Neural crest cell (in vitro differentiated cells): ENCODE results near the gene ARHGAP6. TPM values are rescaled to one million over a fixed set of nuclear protein-coding genes. Genes with fewer than 3 reads are reported as not detected.
"Not testable (repeated sequence)": the region's sequence is repeated elsewhere in the genome, so short reads cannot be mapped to it uniquely, and the experiment has no call there.

Experiments
- DNase-seq: peaks from one replicate; pipeline ENCODE4 v3.0.0; 2021; ENCODE audit warnings: low read depth, mixed read lengths, low spot score
- H3K27ac Mint-ChIP-seq: one replicate; pipeline ENCODE4 v1.8.0; 2021; ENCODE audit warnings: mild to moderate bottlenecking, mixed read lengths; ENCODE audit not compliant: unreplicated experiment
- H3K27me3 Mint-ChIP-seq: 2 replicates; pipeline ENCODE4 v1.8.0; 2021; ENCODE audit warnings: low read depth, mild to moderate bottlenecking, mixed read lengths
- H3K36me3 Mint-ChIP-seq: 2 replicates; pipeline ENCODE4 v1.8.0; 2021; ENCODE audit warnings: low read depth, mild to moderate bottlenecking, mixed read lengths
- H3K4me1 Mint-ChIP-seq: 2 replicates; pipeline ENCODE4 v1.8.0; 2021; ENCODE audit warnings: mixed read lengths
- H3K4me3 Mint-ChIP-seq: one replicate; pipeline ENCODE4 v1.8.0; 2021; ENCODE audit warnings: mild to moderate bottlenecking, mixed read lengths
- H3K9me3 Mint-ChIP-seq: 2 replicates; pipeline ENCODE4 v1.8.0; 2021; ENCODE audit warnings: mixed read lengths
- total RNA-seq: library from RNA; stranded (reverse); gene quantifications from 2 replicates; pipeline ENCODE4 v1.2.1, GENCODE V29; 2021
- TF ChIP-seq, protein P1 (sequence below): fragments of 200-600 bp; sonication (generic); conservative IDR thresholded peaks from 2 replicates; pipeline ENCODE4 v1.5.0; 2021; ENCODE audit warnings: antibody characterized with exemption, mild to moderate bottlenecking

The ARHGAP6 gene
- total RNA-seq, 1 donor from 2014 or later = 2.7 TPM

DNA sequence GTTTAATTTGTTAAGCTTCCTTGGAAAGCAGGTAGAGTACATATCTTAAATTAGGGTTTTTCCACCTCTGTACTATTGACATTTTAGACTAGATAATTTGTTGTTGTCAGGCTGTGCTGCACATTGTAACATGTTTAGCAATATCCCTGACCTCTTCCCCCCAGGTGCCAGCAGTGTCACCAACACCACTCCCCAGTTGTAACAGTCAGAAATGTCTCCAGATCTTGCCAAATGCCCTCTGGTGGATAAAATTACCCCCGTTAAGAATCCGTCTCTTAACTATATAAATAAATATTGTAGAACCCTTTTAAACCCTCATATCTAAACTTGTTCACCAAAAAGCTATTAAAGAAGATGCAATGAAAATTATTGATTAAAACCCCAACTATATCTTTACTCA lies 161.5 kb downstream of the ARHGAP6 start:
- H3K4me3 Mint-ChIP-seq = no peak overlapping the region
- no peaks in the 10 kb centered on the region for H3K27me3 Mint-ChIP-seq
- H3K27ac Mint-ChIP-seq = no peak overlapping the region
- DNase-seq = no peak
- TF ChIP-seq, protein P1, sequence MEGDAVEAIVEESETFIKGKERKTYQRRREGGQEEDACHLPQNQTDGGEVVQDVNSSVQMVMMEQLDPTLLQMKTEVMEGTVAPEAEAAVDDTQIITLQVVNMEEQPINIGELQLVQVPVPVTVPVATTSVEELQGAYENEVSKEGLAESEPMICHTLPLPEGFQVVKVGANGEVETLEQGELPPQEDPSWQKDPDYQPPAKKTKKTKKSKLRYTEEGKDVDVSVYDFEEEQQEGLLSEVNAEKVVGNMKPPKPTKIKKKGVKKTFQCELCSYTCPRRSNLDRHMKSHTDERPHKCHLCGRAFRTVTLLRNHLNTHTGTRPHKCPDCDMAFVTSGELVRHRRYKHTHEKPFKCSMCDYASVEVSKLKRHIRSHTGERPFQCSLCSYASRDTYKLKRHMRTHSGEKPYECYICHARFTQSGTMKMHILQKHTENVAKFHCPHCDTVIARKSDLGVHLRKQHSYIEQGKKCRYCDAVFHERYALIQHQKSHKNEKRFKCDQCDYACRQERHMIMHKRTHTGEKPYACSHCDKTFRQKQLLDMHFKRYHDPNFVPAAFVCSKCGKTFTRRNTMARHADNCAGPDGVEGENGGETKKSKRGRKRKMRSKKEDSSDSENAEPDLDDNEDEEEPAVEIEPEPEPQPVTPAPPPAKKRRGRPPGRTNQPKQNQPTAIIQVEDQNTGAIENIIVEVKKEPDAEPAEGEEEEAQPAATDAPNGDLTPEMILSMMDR = no peak
- peaks cover 14% of the 10 kb centered on the region for H3K9me3 Mint-ChIP-seq
- no peaks in the 10 kb centered on the region for H3K4me1 Mint-ChIP-seq
- H3K36me3 Mint-ChIP-seq = no peaks in the 10 kb centered on the region

DNA sequence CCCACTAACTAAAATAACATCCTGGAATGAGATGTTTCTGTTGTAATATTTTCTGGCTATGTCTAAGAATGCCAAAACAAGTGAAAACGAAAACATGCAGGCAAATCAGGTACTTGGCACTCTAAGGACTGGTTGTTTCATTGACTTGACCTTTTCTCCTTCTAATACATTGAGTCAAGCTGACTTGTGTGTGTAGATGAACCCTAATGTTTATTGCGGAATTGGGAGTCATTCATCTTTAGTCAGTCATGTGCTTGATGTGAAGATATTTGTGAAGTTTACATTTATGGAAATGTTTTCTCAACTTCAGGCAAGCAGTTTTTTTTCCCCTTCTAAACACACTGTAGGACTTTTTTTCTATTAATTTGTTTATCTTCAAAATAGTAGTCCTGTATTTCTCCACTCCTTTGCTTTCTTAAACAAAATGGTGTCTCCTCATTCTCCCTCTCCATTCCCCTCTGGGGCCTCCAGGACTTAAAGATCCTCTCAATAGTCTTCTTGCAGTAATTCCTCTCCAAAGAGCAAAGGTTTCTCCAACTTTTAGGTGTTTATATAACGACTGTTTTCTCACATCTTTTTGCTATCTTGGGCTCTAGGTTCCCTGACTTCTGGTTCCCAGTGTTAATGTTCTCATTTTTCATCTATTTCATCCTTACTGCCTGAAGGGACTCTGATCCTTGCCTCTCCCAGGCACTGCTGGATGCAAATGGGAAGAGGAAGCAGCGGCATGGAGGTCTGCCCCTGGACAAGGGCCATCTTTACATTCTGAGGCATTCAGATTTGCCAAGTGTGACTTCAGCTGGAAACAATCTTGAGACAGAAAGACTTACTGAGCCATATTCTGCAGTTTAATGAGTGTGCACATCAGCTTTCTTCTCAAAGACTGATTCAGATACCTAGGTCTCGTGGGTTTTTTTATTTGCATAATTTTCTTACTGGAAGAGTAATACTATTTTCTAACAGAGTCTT lies 166.4 kb downstream of the ARHGAP6 start:
- H3K27ac Mint-ChIP-seq = no peak overlapping the region
- no peaks in the 10 kb centered on the region for H3K36me3 Mint-ChIP-seq
- H3K4me3 Mint-ChIP-seq = no peak overlapping the region
- peaks cover 2% of the 10 kb centered on the region for H3K9me3 Mint-ChIP-seq
- H3K27me3 Mint-ChIP-seq = no peaks in the 10 kb centered on the region
- DNase-seq = no peak
- TF ChIP-seq, protein P1 = no peak
- H3K4me1 Mint-ChIP-seq = no peaks in the 10 kb centered on the region

DNA sequence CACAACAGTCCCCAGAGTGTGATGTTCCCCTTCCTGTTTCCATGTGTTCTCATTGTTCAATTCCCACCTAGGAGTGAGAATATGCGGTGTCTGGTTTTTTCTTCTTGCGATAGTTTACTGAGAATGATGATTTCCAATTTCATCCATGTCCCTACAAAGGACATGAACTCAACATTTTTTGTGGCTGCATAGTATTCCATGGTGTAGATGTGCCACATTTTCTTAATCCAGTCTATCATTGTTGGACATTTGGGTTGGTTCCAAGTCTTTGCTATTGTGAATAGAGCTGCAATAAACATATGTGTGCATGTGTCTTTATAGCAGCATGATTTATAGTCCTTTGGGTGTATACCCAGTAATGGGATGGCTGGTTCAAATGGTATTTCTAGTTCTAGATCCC lies 174.3 kb downstream of the ARHGAP6 start:
- not testable (repeated sequence) for DNase-seq, H3K36me3 Mint-ChIP-seq, H3K27ac Mint-ChIP-seq, H3K4me3 Mint-ChIP-seq, H3K27me3 Mint-ChIP-seq, H3K9me3 Mint-ChIP-seq, H3K4me1 Mint-ChIP-seq

DNA sequence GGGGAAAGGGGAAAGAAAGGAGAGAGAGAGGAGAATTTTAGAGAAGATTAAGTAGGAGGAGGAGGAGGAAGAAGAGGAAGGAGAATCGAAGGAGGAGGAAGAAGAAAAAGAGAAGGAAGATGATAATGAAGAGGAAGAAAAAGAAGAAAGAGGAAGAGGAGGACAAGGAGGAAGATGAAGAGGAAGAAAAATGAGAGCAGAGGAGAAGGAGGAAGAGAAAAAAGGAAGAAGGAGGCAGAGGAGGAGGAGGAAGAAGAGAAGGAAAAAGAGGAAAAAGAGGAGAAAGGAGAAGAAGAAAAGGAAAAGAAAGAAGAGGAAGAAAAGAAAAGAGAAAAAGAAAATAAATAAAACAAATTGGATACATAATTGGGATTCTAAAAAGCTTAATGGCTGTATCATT lies 181.4 kb downstream of the ARHGAP6 start:
- Mint-ChIP-seq H3K27ac (no peak overlapping the region), H3K36me3 (no peaks in the 10 kb centered on the region), H3K4me3 (no peak overlapping the region), H3K4me1 (no peaks in the 10 kb centered on the region), H3K27me3 (no peaks in the 10 kb centered on the region), H3K9me3 (peaks cover 3% of the 10 kb centered on the region)
- no peak for DNase-seq
- TF ChIP-seq, protein P1 = no peak

DNA sequence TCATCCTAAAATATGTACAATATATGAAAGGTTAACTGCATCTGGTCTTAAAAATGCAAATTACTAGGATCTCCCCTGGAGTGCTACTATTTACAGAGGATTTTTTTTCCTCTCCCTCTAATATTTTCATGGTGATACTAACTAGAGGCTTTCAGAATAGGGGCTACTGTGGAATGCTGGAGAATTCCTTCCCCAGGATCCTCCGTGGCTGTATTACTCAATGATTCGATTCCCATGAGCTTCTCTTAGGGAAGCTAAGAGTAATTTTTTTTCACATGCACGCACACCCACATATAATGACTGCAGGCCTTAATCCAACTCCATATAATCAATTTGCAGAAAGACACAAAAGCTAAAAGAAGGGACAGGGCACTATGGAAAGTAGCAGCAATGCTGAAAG lies 184.7 kb downstream of the ARHGAP6 start:
- Mint-ChIP-seq H3K27ac (no peak overlapping the region), H3K4me3 (no peak overlapping the region), H3K36me3 (no peaks in the 10 kb centered on the region), H3K9me3 (peaks cover 4% of the 10 kb centered on the region), H3K4me1 (no peaks in the 10 kb centered on the region), H3K27me3 (no peaks in the 10 kb centered on the region)
- TF ChIP-seq, protein P1 = no peak
- no peak for DNase-seq

DNA sequence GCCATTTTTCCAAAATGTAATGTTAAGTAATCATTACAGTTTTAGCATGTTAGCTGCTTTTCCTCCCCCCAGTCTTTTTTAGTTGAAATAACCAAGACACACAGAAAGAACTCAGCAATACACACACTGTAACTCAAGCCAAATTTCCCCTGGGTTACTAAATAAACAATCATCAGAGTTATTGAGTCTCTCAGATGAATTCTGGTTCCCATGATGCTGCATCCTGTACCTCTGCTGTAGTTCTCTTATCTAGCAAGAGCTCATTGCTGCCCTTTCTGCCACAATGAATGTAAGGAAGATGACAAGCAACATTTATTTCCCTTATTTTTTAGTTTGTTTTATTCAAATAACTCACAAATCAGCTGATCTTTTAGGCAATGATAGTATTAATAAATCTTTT lies 185.1 kb downstream of the ARHGAP6 start:
- H3K9me3 Mint-ChIP-seq = peaks cover 6% of the 10 kb centered on the region
- no peak overlapping the region for H3K27ac Mint-ChIP-seq
- DNase-seq = no peak
- no peaks in the 10 kb centered on the region for H3K36me3 Mint-ChIP-seq
- TF ChIP-seq, protein P1 = no peak
- H3K4me3 Mint-ChIP-seq = no peak overlapping the region
- no peaks in the 10 kb centered on the region for H3K27me3 Mint-ChIP-seq
- no peaks in the 10 kb centered on the region for H3K4me1 Mint-ChIP-seq
